CD4-positive, CD25-positive, alpha-beta regulatory T cell (primary cell): Measurements from ENCODE around the gene HPCAL4. TPM values are rescaled to one million over a fixed set of nuclear protein-coding genes. Genes with fewer than 3 reads are reported as not detected.

Source experiments
- ATAC-seq, 2 donors: fragments of 150-1000 bp; cut with Tn5 transposase; one replicate each; pipeline ENCODE4 v1.10.0; 2021; ENCODE audit warnings: low read depth in 2 of 2, moderate number of reproducible peaks in 2 of 2, moderate library complexity in 1 of 2
- DNase-seq, 3 donors: peaks; one replicate each; pipeline versions ENCODE4 v3.0.0 to v3.0.0-alpha.2; 2012 to 2022; ENCODE audit warnings: mixed read lengths in 1 of 3
- H3K27ac ChIP-seq: one replicate; pipeline ENCODE4 v1.7.0; 2013; ENCODE audit warnings: mild to moderate bottlenecking, low read length; ENCODE audit not compliant: insufficient read depth, poor library complexity, severe bottlenecking
- H3K27me3 ChIP-seq: one replicate; pipeline ENCODE4 v1.7.0; 2013; ENCODE audit warnings: low read length; ENCODE audit not compliant: control insufficient read depth, insufficient read depth
- H3K36me3 ChIP-seq: one replicate; pipeline ENCODE4 v1.7.0; 2013; ENCODE audit warnings: mild to moderate bottlenecking, low read length, moderate library complexity; ENCODE audit not compliant: control insufficient read depth, insufficient read depth
- H3K4me1 ChIP-seq: 2 replicates; pipeline ENCODE4 v1.7.0; 2013; ENCODE audit warnings: mild to moderate bottlenecking, low read length; ENCODE audit not compliant: insufficient read depth, control insufficient read depth, poor library complexity, severe bottlenecking
- H3K4me3 ChIP-seq: one replicate; pipeline ENCODE4 v1.7.0; 2013; ENCODE audit warnings: low read depth, mild to moderate bottlenecking, low read length, moderate library complexity
- H3K9me3 ChIP-seq, 2 experiments: 1 replicate in 1 of 2; 2 replicates in 1 of 2; pipeline ENCODE4 v1.7.0; 2013; ENCODE audit warnings: low read length in 2 of 2, mild to moderate bottlenecking in 1 of 2, moderate library complexity in 1 of 2; ENCODE audit not compliant: control insufficient read depth in 2 of 2
- H3K27ac Mint-ChIP-seq, 3 donors: one replicate each; pipeline ENCODE4 v1.8.0; 2020 to 2022; ENCODE audit warnings: mild to moderate bottlenecking in 3 of 3, mixed read lengths in 3 of 3, moderate library complexity in 2 of 3
- H3K27me3 Mint-ChIP-seq: one replicate; pipeline ENCODE4 v1.8.0; 2022; ENCODE audit warnings: mild to moderate bottlenecking, mixed read lengths
- H3K36me3 Mint-ChIP-seq: one replicate; pipeline ENCODE4 v1.8.0; 2020; ENCODE audit warnings: mixed read lengths
- H3K4me1 Mint-ChIP-seq, 4 donors: one replicate each; pipeline ENCODE4 v1.8.0; 2020 to 2022; ENCODE audit warnings: mixed read lengths in 4 of 4, mild to moderate bottlenecking in 1 of 4
- H3K4me3 Mint-ChIP-seq, 4 donors: one replicate each; pipeline ENCODE4 v1.8.0; 2020 to 2022; ENCODE audit warnings: mild to moderate bottlenecking in 4 of 4, mixed read lengths in 4 of 4, moderate library complexity in 3 of 4
- H3K9me3 Mint-ChIP-seq, 7 donors: one replicate each; pipeline ENCODE4 v1.8.0; 2020 to 2022; ENCODE audit warnings: mixed read lengths in 7 of 7, mild to moderate bottlenecking in 3 of 7, moderate library complexity in 2 of 7
- polyA plus RNA-seq, 4 donors: library from polyadenylated mRNA; unstranded; fragments of 300-500 nt; fragmentation: Illumina TruSeq; gene quantifications; one replicate each; pipeline ENCODE4 v1.2.3, GENCODE V29; 2021
- total RNA-seq: library from RNA; stranded (reverse); gene quantifications from one replicate; pipeline ENCODE4 v1.2.3, GENCODE V29; 2022

Gene HPCAL4
- total and polyA plus RNA-seq, 5 donors from 2014 or later: 9.5 to 19.7 (median 13.8) TPM

DNA sequence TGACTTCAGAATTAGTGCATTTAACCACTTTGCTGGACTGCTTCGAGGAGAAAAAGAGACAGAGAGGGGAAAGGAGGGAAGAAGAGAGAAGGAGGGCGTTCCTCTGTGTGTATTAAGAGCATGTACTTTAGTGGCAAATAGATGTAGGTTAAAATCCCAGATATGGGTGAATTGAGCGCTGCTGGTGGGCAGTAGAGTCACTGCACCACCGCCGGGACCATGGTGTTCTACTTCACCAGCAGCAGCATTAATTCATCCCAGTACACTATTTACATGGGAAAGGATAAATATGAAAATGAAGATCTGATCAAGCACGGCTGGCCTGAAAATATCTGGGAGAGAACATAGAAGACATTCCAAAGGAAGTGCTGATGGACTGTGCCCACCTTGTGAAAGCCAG lies 26.6 kb upstream of the HPCAL4 start:
- Histone ChIP-seq H3K36me3 (no peaks in the 10 kb centered on the region), H3K27me3 (peaks cover 27% of the 10 kb centered on the region), H3K9me3 (no peaks in the 10 kb centered on the region), H3K4me3 (no peak overlapping the region), H3K27ac (no peak overlapping the region), H3K4me1 (no peaks in the 10 kb centered on the region)
- no peak for ATAC-seq
- no peak for DNase-seq
- Mint-ChIP-seq H3K4me1 (no peaks in the 10 kb centered on the region), H3K4me3 (no peak overlapping the region), H3K27me3 (peaks cover 47% of the 10 kb centered on the region), H3K27ac (no peak overlapping the region), H3K36me3 (no peaks in the 10 kb centered on the region), H3K9me3 (no peaks in the 10 kb centered on the region)

DNA sequence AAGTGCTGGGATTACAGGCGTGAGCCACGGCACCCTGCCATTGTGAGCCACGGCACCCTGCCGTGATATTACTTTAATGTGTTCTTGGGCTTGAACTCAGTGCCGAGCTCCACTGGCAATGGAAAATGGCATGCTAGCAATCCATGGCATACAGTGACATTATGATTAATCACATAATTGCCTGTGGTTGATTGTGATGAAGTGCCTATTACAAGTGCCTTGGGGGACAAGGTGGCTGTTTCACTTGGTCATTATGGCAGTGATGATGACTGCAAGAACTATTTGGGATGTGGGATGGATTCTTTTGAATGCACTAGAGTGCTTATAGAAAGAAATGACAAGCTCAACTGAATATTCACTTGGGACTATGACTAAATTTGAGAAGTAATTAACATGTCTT lies 22.3 kb upstream of the HPCAL4 start:
- ATAC-seq (no peak), DNase-seq (no peak)
- H3K9me3 Mint-ChIP-seq: no peaks in the 10 kb centered on the region
- H3K4me1 ChIP-seq: no peaks in the 10 kb centered on the region
- peaks cover 3% of the 10 kb centered on the region for H3K36me3 Mint-ChIP-seq
- no peaks in the 10 kb centered on the region for H3K9me3 ChIP-seq
- H3K27ac ChIP-seq: no peak overlapping the region
- peaks cover 25% of the 10 kb centered on the region for H3K27me3 ChIP-seq
- no peak overlapping the region for H3K4me3 Mint-ChIP-seq
- peaks cover 38% of the 10 kb centered on the region for H3K27me3 Mint-ChIP-seq
- no peak overlapping the region for H3K27ac Mint-ChIP-seq
- no peak overlapping the region for H3K4me3 ChIP-seq
- no peaks in the 10 kb centered on the region for H3K4me1 Mint-ChIP-seq
- no peaks in the 10 kb centered on the region for H3K36me3 ChIP-seq

DNA sequence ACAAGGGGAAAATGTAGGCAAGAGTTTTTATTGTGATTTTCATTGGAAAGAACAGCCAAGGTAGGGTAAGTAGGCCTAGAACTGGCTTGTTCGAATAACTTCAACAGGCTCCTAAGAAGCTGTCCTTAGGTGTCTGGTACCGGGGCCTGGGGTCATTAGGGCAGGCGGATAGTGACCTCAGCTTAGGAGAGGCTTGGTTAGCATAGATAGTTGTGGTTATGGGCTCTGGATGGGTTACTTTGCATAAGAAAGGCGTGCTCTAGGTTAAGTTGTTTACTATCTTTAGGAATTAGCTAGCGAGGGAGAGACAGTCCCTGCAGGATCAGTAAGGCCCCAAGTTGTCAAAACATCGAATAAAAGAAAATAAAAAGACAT lies 20.7 kb upstream of the HPCAL4 start:
- no peaks in the 10 kb centered on the region for H3K4me1 Mint-ChIP-seq
- H3K4me3 Mint-ChIP-seq: no peak overlapping the region
- no peak overlapping the region for H3K4me3 ChIP-seq
- peak overlapping the region in 1 of 3 donors; percentile 27 for H3K27ac Mint-ChIP-seq
- no peaks in the 10 kb centered on the region for H3K9me3 Mint-ChIP-seq
- H3K4me1 ChIP-seq: no peaks in the 10 kb centered on the region
- H3K27ac ChIP-seq: no peak overlapping the region
- peaks cover 13% of the 10 kb centered on the region for H3K27me3 ChIP-seq
- ATAC-seq (no peak), DNase-seq (no peak)
- no peaks in the 10 kb centered on the region for H3K36me3 ChIP-seq
- peaks cover 3% of the 10 kb centered on the region for H3K36me3 Mint-ChIP-seq
- H3K27me3 Mint-ChIP-seq: peaks cover 29% of the 10 kb centered on the region
- H3K9me3 ChIP-seq: no peaks in the 10 kb centered on the region

DNA sequence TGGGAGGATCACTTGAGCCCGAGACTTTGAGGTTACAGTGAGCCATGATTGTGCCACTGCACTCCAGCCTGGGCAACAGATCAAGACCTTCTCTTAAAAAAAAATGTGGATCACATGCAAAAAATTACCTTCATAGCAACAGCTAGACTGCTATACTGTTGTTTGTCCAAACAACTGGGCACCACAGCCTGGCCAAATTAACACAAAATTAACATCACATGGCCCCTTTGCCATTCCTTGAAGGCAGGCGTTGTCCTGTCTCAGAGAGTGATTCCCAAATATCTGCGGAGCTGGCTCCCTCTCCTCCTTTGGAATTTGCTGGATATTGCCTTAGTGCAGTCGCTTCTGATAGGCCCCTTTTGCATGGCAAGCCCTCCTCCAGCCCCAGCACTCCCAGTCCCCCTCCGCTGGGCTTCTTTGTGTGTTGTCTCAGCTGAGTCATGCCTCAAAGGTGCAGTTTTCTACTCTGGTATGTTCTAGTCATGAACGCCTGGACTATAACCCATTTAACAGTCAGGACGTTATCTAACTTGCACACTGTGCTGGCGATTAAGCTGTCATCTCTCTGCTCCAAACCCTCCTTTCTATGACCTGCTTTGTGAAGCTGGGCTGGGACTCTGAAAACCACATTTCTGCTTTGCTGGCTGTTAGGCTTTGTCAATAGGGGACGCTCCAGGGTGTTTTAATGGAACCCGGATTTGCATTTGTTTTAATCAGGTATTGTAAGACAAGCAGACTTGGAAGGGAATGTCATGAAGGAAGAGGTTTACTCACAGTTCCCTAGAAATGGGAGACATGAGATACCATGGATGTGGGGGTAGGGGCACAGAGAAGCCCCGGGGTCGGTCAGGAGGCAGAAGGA lies 20.1 kb upstream of the HPCAL4 start:
- H3K4me1 ChIP-seq: no peaks in the 10 kb centered on the region
- DNase-seq (no peak), ATAC-seq (no peak)
- peaks cover 6% of the 10 kb centered on the region for H3K27me3 ChIP-seq
- no peaks in the 10 kb centered on the region for H3K36me3 ChIP-seq
- H3K27ac Mint-ChIP-seq: no peak overlapping the region
- H3K27me3 Mint-ChIP-seq: peaks cover 27% of the 10 kb centered on the region
- H3K9me3 ChIP-seq: no peaks in the 10 kb centered on the region
- no peaks in the 10 kb centered on the region for H3K9me3 Mint-ChIP-seq
- H3K4me3 Mint-ChIP-seq: no peak overlapping the region
- no peak overlapping the region for H3K4me3 ChIP-seq
- no peak overlapping the region for H3K27ac ChIP-seq
- H3K4me1 Mint-ChIP-seq: no peaks in the 10 kb centered on the region
- peaks cover 3% of the 10 kb centered on the region for H3K36me3 Mint-ChIP-seq

DNA sequence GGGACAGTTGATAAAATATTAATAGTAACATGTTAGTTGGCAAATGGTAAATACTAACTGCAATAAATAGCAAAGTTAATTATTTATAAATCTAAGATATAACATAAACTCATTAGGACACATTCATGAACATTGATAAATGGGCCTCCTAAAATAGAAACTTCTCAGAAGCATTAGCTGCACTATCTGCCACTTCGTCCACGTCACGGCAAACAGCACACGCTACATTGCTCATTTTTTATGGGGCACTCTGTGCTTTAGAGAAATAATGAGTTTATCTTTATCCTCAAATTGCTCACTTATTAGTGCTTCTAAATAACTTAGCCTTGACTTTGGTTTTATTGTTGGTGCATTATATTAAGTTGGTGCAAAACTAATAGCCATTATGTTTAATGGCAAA lies 16.3 kb upstream of the HPCAL4 start:
- Mint-ChIP-seq H3K27me3 (peaks cover 21% of the 10 kb centered on the region), H3K9me3 (no peaks in the 10 kb centered on the region), H3K4me3 (no peak overlapping the region), H3K27ac (no peak overlapping the region), H3K36me3 (peaks cover 3% of the 10 kb centered on the region), H3K4me1 (no peaks in the 10 kb centered on the region)
- DNase-seq (no peak), ATAC-seq (no peak)
- H3K36me3 ChIP-seq: no peaks in the 10 kb centered on the region
- no peak overlapping the region for H3K4me3 ChIP-seq
- no peaks in the 10 kb centered on the region for H3K9me3 ChIP-seq
- no peaks in the 10 kb centered on the region for H3K4me1 ChIP-seq
- H3K27me3 ChIP-seq: peaks cover 3% of the 10 kb centered on the region
- H3K27ac ChIP-seq: no peak overlapping the region

DNA sequence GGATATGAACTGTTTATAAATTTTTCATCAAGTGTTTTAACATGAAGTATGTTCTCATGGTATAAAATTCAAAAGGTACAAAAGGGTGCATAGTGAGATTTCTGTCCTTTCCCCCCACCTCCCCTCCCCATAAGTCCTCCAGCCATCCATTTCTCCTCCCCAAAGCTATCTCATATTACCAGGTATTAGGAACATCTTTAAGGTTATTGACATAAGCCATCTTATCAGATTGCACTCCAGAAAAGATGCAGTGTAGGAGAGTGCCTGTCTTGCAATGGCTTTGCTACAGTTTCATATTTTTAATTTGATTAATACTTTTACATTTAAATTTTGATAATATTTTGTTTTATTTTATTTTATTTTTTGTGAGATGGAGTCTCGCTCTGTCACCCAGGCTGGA lies 13.5 kb upstream of the HPCAL4 start:
- Mint-ChIP-seq H3K4me3 (no peak overlapping the region), H3K9me3 (no peaks in the 10 kb centered on the region), H3K27me3 (peaks cover 15% of the 10 kb centered on the region), H3K4me1 (no peaks in the 10 kb centered on the region), H3K36me3 (peaks cover 3% of the 10 kb centered on the region), H3K27ac (no peak overlapping the region)
- Histone ChIP-seq H3K27me3 (peaks cover 3% of the 10 kb centered on the region), H3K27ac (no peak overlapping the region), H3K4me3 (no peak overlapping the region), H3K9me3 (no peaks in the 10 kb centered on the region), H3K36me3 (no peaks in the 10 kb centered on the region), H3K4me1 (no peaks in the 10 kb centered on the region)
- no peak for ATAC-seq
- no peak for DNase-seq

DNA sequence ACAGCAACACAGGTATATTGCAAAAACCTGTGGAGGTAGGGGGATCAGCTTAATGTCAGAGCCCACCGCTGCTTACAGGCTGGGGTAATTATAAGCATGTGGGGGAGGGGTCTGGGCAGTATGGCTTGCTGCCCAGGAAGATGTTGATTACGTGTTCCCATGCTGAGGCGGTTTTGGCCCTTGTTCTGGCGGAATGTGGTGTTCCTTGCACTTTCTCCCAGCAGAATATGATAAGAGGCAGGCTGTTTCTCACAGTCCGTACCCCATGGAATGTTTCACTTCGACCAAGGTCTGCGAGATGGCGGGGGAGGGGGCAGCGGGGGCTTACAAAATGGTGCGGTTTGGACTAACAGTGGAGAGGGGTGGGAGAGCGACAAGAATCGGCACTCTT lies 9.8 kb upstream of the HPCAL4 start:
- no peaks in the 10 kb centered on the region for H3K4me1 ChIP-seq
- Mint-ChIP-seq H3K9me3 (no peaks in the 10 kb centered on the region), H3K36me3 (no peaks in the 10 kb centered on the region), H3K27me3 (peaks cover 15% of the 10 kb centered on the region), H3K4me3 (no peak overlapping the region), H3K27ac (peak overlapping the region in 2 of 3 donors; percentile 48 to 57), H3K4me1 (no peaks in the 10 kb centered on the region)
- DNase-seq (no peak), ATAC-seq (no peak)
- H3K27me3 ChIP-seq: no peaks in the 10 kb centered on the region
- H3K36me3 ChIP-seq: no peaks in the 10 kb centered on the region
- H3K27ac ChIP-seq: no peak overlapping the region
- no peaks in the 10 kb centered on the region for H3K9me3 ChIP-seq
- H3K4me3 ChIP-seq: no peak overlapping the region

DNA sequence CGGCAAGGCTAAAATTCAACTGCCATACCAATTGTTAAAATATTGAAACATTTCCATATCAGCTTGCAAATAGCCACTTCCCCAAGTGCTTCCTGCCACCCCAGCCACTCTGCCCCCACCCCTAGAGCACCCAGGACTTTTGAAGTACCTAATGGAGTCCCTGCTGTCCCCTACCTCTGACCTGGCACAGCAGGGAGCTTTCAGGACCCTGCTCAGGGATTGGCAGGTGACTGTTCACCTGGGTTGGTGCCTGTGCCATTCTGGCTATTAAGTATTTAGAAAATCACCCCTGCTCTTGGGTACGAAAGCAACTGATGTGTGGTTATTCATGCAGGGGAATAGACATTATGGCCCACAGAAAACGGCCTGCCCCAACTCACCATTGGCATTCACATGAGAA lies 9.1 kb upstream of the HPCAL4 start:
- peaks cover 17% of the 10 kb centered on the region for H3K27me3 Mint-ChIP-seq
- H3K4me1 Mint-ChIP-seq: no peaks in the 10 kb centered on the region
- H3K4me3 Mint-ChIP-seq: no peak overlapping the region
- DNase-seq: no peak
- no peaks in the 10 kb centered on the region for H3K27me3 ChIP-seq
- H3K36me3 ChIP-seq: no peaks in the 10 kb centered on the region
- no peaks in the 10 kb centered on the region for H3K36me3 Mint-ChIP-seq
- H3K9me3 ChIP-seq: no peaks in the 10 kb centered on the region
- no peaks in the 10 kb centered on the region for H3K4me1 ChIP-seq
- H3K27ac Mint-ChIP-seq: no peak overlapping the region
- H3K9me3 Mint-ChIP-seq: no peaks in the 10 kb centered on the region
- no peak for ATAC-seq
- no peak overlapping the region for H3K27ac ChIP-seq
- no peak overlapping the region for H3K4me3 ChIP-seq
